Stimulated activated CD4-positive, alpha-beta T cell treated with anti-CD3 and anti-CD28 coated beads, Interleukin-15, amount 100 ng/mL, for 24 hours (primary cell): ENCODE measurements around the gene CCDC187.
"Not testable (repeated sequence)": the region's sequence is repeated elsewhere in the genome, so short reads cannot be mapped to it uniquely, and the experiment has no call there.

ENCODE experiments used
- DNase-seq: peaks from one replicate; pipeline ENCODE4 v3.0.0-alpha.2; 2020

CCDC187 gene

GRCh38 chr9:136326761-136327303 is 22.9 kb upstream of the CCDC187 start:
- no peak for DNase-seq

- DNase-seq, result no peak
Observed at GRCh38 chr9:136326061-136326760, 22.3 kb upstream of the CCDC187 start.

- no peak for DNase-seq
Observed at GRCh38 chr9:136325358-136325757, 21.5 kb upstream of the CCDC187 start.

- no peak for DNase-seq
Observed at GRCh38 chr9:136324501-136325300, 20.8 kb upstream of the CCDC187 start.

- DNase-seq, result no peak
Observed at GRCh38 chr9:136323371-136323789, 19.5 kb upstream of the CCDC187 start.

GRCh38 chr9:136322756-136323330 is 18.9 kb upstream of the CCDC187 start:
- DNase-seq, result no peak

- DNase-seq, result no peak
Observed at GRCh38 chr9:136321561-136321960, 17.7 kb upstream of the CCDC187 start.

- not testable (repeated sequence) for DNase-seq
Observed at GRCh38 chr9:136320972-136321371, 17.1 kb upstream of the CCDC187 start.

- DNase-seq, result not testable (repeated sequence)
Observed at GRCh38 chr9:136319955-136320354, 16.1 kb upstream of the CCDC187 start.

- DNase-seq, result not testable (repeated sequence)
Observed at GRCh38 chr9:136319244-136319643, 15.3 kb upstream of the CCDC187 start.

- DNase-seq, result no peak
Observed at GRCh38 chr9:136318776-136319241, 14.9 kb upstream of the CCDC187 start.

GRCh38 chr9:136318111-136318775 is 14.3 kb upstream of the CCDC187 start:
- no peak for DNase-seq

GRCh38 chr9:136317695-136318094 is 13.8 kb upstream of the CCDC187 start:
- DNase-seq, result no peak

GRCh38 chr9:136316896-136317676 is 13.2 kb upstream of the CCDC187 start:
- no peak for DNase-seq

GRCh38 chr9:136316271-136316751 is 12.4 kb upstream of the CCDC187 start:
- no peak for DNase-seq

- DNase-seq, result no peak
Observed at GRCh38 chr9:136314944-136315343, 11.1 kb upstream of the CCDC187 start.

- DNase-seq, result no peak
Observed at GRCh38 chr9:136314056-136314416, 10.1 kb upstream of the CCDC187 start.

- no peak for DNase-seq
Observed at GRCh38 chr9:136313111-136314055, 9.5 kb upstream of the CCDC187 start.

GRCh38 chr9:136312436-136312835 is 8.5 kb upstream of the CCDC187 start:
- peak; percentile 57 for DNase-seq

- no peak for DNase-seq
Observed at GRCh38 chr9:136312009-136312375, 8.1 kb upstream of the CCDC187 start.
